ENCODE measurements around the gene PCDHGA1. TPM values are rescaled to one million over a fixed set of nuclear protein-coding genes. Genes with fewer than 3 reads are reported as not detected.
"Not testable (repeated sequence)": the region's sequence is repeated elsewhere in the genome, so short reads cannot be mapped to it uniquely, and the experiment has no call there.

Gene PCDHGA1
- total RNA-seq, 1 donor from 2014 or later: 0.13 TPM

DNA sequence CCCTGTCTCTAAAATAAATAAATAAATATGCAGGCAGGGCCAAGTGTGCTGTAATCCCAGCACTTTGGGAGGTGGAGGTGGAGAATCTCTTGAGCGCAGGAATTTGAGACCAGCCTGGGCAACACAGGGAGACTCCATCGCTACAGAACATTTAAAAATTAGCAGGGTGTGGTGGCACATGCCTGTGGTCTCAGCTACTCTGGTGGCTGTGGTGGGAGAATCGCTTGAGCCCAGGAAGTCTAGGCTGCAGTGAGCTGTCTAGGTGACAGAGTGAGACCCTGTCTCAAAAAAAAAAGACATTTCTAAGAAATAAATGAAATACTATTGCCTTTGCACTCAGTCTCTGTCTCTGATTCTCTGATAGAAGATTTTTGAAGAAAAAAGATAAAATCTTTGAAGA lies 81.3 kb downstream of the PCDHGA1 start:
- Mint-ChIP-seq H3K36me3 (ENCODE audit: unreplicated experiment) (peaks cover 66% of the 10 kb centered on the region), H3K4me3 (ENCODE audit: unreplicated experiment) (peak overlapping the region; percentile 50)
- TF ChIP-seq, protein P1, sequence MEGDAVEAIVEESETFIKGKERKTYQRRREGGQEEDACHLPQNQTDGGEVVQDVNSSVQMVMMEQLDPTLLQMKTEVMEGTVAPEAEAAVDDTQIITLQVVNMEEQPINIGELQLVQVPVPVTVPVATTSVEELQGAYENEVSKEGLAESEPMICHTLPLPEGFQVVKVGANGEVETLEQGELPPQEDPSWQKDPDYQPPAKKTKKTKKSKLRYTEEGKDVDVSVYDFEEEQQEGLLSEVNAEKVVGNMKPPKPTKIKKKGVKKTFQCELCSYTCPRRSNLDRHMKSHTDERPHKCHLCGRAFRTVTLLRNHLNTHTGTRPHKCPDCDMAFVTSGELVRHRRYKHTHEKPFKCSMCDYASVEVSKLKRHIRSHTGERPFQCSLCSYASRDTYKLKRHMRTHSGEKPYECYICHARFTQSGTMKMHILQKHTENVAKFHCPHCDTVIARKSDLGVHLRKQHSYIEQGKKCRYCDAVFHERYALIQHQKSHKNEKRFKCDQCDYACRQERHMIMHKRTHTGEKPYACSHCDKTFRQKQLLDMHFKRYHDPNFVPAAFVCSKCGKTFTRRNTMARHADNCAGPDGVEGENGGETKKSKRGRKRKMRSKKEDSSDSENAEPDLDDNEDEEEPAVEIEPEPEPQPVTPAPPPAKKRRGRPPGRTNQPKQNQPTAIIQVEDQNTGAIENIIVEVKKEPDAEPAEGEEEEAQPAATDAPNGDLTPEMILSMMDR (IDR thresholded peaks at IDR 0.05): no peak

DNA sequence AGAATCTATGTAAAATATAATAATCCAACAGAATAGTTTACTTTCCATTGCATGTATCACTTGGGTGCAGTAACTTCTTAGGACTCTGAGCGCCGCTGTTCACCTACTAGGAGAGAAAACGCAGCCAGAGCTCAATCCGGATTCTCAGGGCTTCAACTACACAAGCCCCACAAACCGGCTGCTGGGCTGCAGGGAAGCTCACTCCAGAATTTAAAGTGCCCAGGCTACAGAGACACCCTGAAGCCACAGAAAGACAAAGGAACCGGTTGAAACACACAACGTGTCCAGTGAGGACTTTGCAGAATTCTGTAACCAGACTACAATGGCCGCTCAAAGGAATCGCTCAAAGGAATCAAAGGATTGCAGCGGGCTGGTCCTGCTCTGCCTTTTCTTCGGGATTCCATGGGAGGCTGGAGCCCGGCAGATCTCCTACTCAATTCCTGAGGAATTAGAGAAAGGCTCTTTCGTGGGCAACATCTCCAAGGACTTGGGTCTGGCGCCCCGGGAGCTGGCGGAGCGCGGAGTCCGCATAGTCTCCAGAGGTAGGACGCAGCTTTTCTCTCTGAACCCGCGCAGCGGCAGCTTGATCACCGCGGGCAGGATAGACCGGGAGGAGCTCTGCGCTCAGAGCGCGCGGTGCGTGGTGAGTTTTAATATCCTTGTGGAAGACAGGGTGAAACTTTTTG lies 82.7 kb downstream of the PCDHGA1 start, which contains the start of gene PCDHGA10:
TSS of gene PCDHGA10 (plus strand) at position 134 of the 686 bp plus-strand sequence. CDS start at position 323, 189 bp downstream.
- peaks cover 68% of the 10 kb centered on the region for H3K36me3 Mint-ChIP-seq (ENCODE audit: unreplicated experiment)
- TF ChIP-seq, protein P1 (IDR thresholded peaks at IDR 0.05): peak; percentile 62
- peak within 1 kb of the TSS; percentile 84 for H3K27ac Mint-ChIP-seq (ENCODE audit: unreplicated experiment)
- no peak for DNase-seq (ENCODE audit: extremely low spot score, unreplicated experiment)
- peaks cover 24% of the 10 kb centered on the region for H3K4me1 Mint-ChIP-seq (ENCODE audit: unreplicated experiment)
- H3K9me3 Mint-ChIP-seq (ENCODE audit: unreplicated experiment): peaks cover 31% of the 10 kb centered on the region
- H3K27me3 Mint-ChIP-seq (ENCODE audit: unreplicated experiment): no peaks in the 10 kb centered on the region
- peak within 1 kb of the TSS; percentile 76 for H3K4me3 Mint-ChIP-seq (ENCODE audit: unreplicated experiment)

More for the DNA sequence above, 81.3 kb downstream of the PCDHGA1 start:
- H3K9me3 Mint-ChIP-seq (ENCODE audit: unreplicated experiment): peaks cover 29% of the 10 kb centered on the region
- no peaks in the 10 kb centered on the region for H3K27me3 Mint-ChIP-seq (ENCODE audit: unreplicated experiment)
- DNase-seq (ENCODE audit: extremely low spot score, unreplicated experiment): no peak
- peaks cover 28% of the 10 kb centered on the region for H3K4me1 Mint-ChIP-seq (ENCODE audit: unreplicated experiment)
- H3K27ac Mint-ChIP-seq (ENCODE audit: unreplicated experiment): no peak overlapping the region

DNA sequence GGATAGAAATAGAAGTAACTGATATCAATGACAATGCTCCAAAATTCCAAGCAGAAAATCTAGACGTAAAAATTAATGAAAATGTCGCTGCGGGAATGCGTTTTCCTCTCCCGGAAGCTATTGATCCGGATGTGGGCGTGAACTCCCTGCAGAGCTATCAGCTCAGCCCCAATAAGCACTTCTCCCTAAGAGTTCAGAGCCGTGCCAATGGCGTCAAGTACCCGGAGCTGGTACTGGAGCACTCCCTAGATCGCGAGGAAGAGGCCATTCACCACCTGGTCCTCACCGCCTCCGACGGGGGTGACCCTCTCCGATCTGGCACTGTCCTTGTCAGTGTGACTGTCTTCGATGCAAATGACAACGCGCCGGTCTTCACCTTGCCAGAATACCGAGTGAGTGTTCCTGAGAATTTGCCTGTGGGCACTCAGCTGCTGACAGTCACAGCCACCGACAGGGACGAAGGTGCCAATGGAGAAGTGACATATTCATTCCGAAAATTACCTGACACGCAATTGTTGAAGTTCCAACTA lies 83.3 kb downstream of the PCDHGA1 start:
- Mint-ChIP-seq H3K27me3 (ENCODE audit: unreplicated experiment) (no peaks in the 10 kb centered on the region), H3K4me3 (ENCODE audit: unreplicated experiment) (peak overlapping the region; percentile 76), H3K27ac (ENCODE audit: unreplicated experiment) (peak overlapping the region; percentile 84), H3K9me3 (ENCODE audit: unreplicated experiment) (peaks cover 31% of the 10 kb centered on the region), H3K4me1 (ENCODE audit: unreplicated experiment) (peaks cover 22% of the 10 kb centered on the region), H3K36me3 (ENCODE audit: unreplicated experiment) (peaks cover 69% of the 10 kb centered on the region)
- no peak for DNase-seq (ENCODE audit: extremely low spot score, unreplicated experiment)
- TF ChIP-seq, protein P1 (IDR thresholded peaks at IDR 0.05): no peak

DNA sequence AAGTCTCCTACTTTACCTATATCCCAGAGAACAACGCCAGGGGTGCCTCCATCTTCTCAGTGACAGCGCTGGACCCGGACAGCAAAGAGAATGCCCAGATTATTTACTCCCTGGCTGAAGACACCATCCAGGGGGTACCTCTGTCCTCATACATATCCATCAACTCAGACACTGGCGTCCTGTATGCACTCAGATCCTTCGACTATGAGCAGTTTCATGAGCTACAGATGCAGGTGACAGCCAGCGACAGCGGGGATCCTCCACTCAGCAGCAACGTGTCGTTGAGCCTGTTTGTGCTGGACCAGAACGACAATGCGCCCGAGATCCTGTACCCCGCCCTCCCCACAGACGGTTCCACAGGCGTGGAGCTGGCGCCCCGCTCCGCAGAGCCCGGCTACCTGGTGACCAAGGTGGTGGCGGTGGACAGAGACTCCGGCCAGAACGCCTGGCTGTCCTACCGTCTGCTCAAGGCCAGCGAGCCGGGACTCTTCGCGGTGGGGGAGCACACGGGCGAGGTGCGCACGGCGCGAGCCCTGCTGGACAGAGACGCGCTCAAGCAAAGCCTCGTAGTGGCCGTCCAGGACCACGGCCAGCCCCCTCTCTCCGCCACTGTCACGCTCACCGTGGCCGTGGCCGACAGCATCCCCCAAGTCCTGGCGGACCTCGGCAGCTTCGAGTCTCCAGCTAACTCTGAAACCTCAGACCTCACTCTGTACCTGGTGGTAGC lies 84.4 kb downstream of the PCDHGA1 start:
- H3K36me3 Mint-ChIP-seq (ENCODE audit: unreplicated experiment): peaks cover 65% of the 10 kb centered on the region
- DNase-seq (ENCODE audit: extremely low spot score, unreplicated experiment); H3K27ac Mint-ChIP-seq (ENCODE audit: unreplicated experiment); H3K4me3 Mint-ChIP-seq (ENCODE audit: unreplicated experiment); H3K27me3 Mint-ChIP-seq (ENCODE audit: unreplicated experiment): not testable (repeated sequence)
- H3K9me3 Mint-ChIP-seq (ENCODE audit: unreplicated experiment): peaks cover 34% of the 10 kb centered on the region
- peaks cover 22% of the 10 kb centered on the region for H3K4me1 Mint-ChIP-seq (ENCODE audit: unreplicated experiment)

DNA sequence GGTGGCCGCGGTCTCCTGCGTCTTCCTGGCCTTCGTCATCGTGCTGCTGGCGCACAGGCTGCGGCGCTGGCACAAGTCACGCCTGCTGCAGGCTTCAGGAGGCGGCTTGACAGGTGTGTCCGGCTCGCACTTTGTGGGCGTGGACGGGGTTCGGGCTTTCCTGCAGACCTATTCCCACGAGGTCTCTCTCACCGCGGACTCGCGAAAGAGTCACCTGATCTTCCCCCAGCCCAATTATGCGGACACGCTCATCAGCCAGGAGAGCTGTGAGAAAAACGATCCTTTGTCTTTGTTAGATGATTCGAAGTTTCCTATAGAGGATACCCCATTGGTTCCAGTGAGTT lies 84.9 kb downstream of the PCDHGA1 start:
- H3K36me3 Mint-ChIP-seq (ENCODE audit: unreplicated experiment): peaks cover 67% of the 10 kb centered on the region
- H3K4me1 Mint-ChIP-seq (ENCODE audit: unreplicated experiment): peaks cover 20% of the 10 kb centered on the region
- H3K9me3 Mint-ChIP-seq (ENCODE audit: unreplicated experiment): peaks cover 32% of the 10 kb centered on the region
- not testable (repeated sequence) for H3K4me3 Mint-ChIP-seq (ENCODE audit: unreplicated experiment); H3K27me3 Mint-ChIP-seq (ENCODE audit: unreplicated experiment); H3K27ac Mint-ChIP-seq (ENCODE audit: unreplicated experiment); DNase-seq (ENCODE audit: extremely low spot score, unreplicated experiment)

All from osteocyte (in vitro differentiated cells).